HepG2 (cell line): Measurements from ENCODE around the gene RBBP8NL. TPM values are rescaled to one million over a fixed set of nuclear protein-coding genes. Genes with fewer than 3 reads are reported as not detected.

ENCODE experiments used
- ARNT ChIP-seq: fragments of 450-650 bp; IDR thresholded peaks from 2 replicates; pipeline ENCODE4 v1.6.1; 2017
- DMTF1 ChIP-seq: sonication (generic); formaldehyde crosslinking; IDR thresholded peaks from 2 replicates; pipeline ENCODE4 v1.4.0; 2020; ENCODE audit warnings: mild to moderate bottlenecking, missing genetic modification reagents
- DR1 ChIP-seq: sonication (generic); formaldehyde crosslinking; IDR thresholded peaks from 2 replicates; pipeline ENCODE4 v1.8.0; 2021; ENCODE audit warnings: mild to moderate bottlenecking, missing genetic modification reagents, inconsistent platforms
- DZIP1 ChIP-seq: sonication (generic); formaldehyde crosslinking; IDR thresholded peaks from 2 replicates; pipeline ENCODE4 v1.5.0; 2020; ENCODE audit warnings: mild to moderate bottlenecking, missing genetic modification reagents
- EP300 ChIP-seq, 3 experiments: sonication (generic) in 1 of 3; formaldehyde crosslinking in 1 of 3; IDR thresholded peaks; 2 replicates each; pipeline versions ENCODE4 v1.5.1 to v1.6.1; 2011 to 2020; ENCODE audit warnings: low read depth in 2 of 3, low read length in 2 of 3, borderline replicate concordance in 1 of 3, improper control_type of control experiment in 1 of 3, mild to moderate bottlenecking in 1 of 3, missing genetic modification reagents in 1 of 3, moderate library complexity in 1 of 3
- FIP1L1 ChIP-seq: fragments of 200-400 bp; formaldehyde crosslinking; IDR thresholded peaks from 2 replicates; pipeline ENCODE4 v1.6.1; 2018; ENCODE audit warnings: low read depth, mild to moderate bottlenecking, low read length, moderate library complexity, borderline replicate concordance; ENCODE audit not compliant: insufficient read depth
- FOXK1 ChIP-seq: sonication (generic); formaldehyde crosslinking; IDR thresholded peaks from 2 replicates; pipeline ENCODE4 v1.4.0; 2020; ENCODE audit warnings: low read depth, missing genetic modification reagents, borderline replicate concordance
- FUBP1 ChIP-seq: sonication (generic); formaldehyde crosslinking; IDR thresholded peaks from 2 replicates; pipeline ENCODE4 v1.5.1; 2020; ENCODE audit warnings: missing genetic modification reagents, mild to moderate bottlenecking, borderline replicate concordance
- GMEB2 ChIP-seq: IDR thresholded peaks from 2 replicates; pipeline ENCODE4 v1.6.1; 2016; ENCODE audit warnings: missing biosample characterization, missing genetic modification reagents, low read depth
- KAT8 ChIP-seq: IDR thresholded peaks from 2 replicates; pipeline ENCODE4 v1.6.1; 2016; ENCODE audit warnings: missing genetic modification reagents, missing compliant biosample characterization
- KDM5B ChIP-seq: sonication (generic); formaldehyde crosslinking; IDR thresholded peaks from 2 replicates; pipeline ENCODE4 v1.4.0; 2020; ENCODE audit warnings: missing genetic modification reagents, mild to moderate bottlenecking, borderline replicate concordance
- POLR2G ChIP-seq: fragments of 200-400 bp; formaldehyde crosslinking; IDR thresholded peaks from 2 replicates; pipeline ENCODE4 v1.6.1; 2018; ENCODE audit warnings: mild to moderate bottlenecking, low read depth, low read length, moderate library complexity
- THYN1 ChIP-seq: sonication (generic); formaldehyde crosslinking; IDR thresholded peaks from 2 replicates; pipeline ENCODE4 v1.8.1; 2023; ENCODE audit warnings: low read depth, mild to moderate bottlenecking, moderate library complexity, missing genetic modification reagents, borderline replicate concordance
- TRIM22 ChIP-seq: fragments of 450-650 bp; IDR thresholded peaks from 2 replicates; pipeline ENCODE4 v1.6.1; 2017
- ZNF124 ChIP-seq: sonication (generic); formaldehyde crosslinking; IDR thresholded peaks from 2 replicates; pipeline ENCODE4 v1.4.0; 2020; ENCODE audit warnings: missing genetic modification reagents
- ZNF292 ChIP-seq: sonication (generic); formaldehyde crosslinking; IDR thresholded peaks from 2 replicates; pipeline ENCODE4 v1.8.1; 2022; ENCODE audit warnings: mild to moderate bottlenecking, low read depth, missing genetic modification reagents, borderline replicate concordance
- ZNF782 ChIP-seq: sonication (generic); formaldehyde crosslinking; IDR thresholded peaks from 2 replicates; pipeline ENCODE4 v1.4.0; 2020; ENCODE audit warnings: missing genetic modification reagents, mild to moderate bottlenecking, borderline replicate concordance
- polyA plus RNA-seq, 8 experiments: library from polyadenylated mRNA; depleted of rRNA in 3 of 8; stranded (reverse) in 7 of 8; unstranded in 1 of 8; fragments of >200 nt; fragmentation: Illumina TruSeq in 4 of 8; extraction: Trizol in 4 of 8; gene quantifications; 2 replicates each; pipeline versions ENCODE4 v1.2.1 to v1.2.3, GENCODE V29; 2011 to 2016; ENCODE audit warnings: low read depth in 4 of 8, missing spikeins in 1 of 8, mixed read lengths in 1 of 8; ENCODE audit not compliant: insufficient read depth in 1 of 8
- total RNA-seq, 5 experiments: library from RNA; depleted of rRNA; stranded (reverse); fragments of >200 nt; fragmentation: Illumina TruSeq; extraction: Trizol; gene quantifications; 2 replicates each; pipeline ENCODE4 v1.2.3, GENCODE V29; 2016; ENCODE audit warnings: low read depth in 1 of 5

Gene RBBP8NL
- total and polyA plus RNA-seq, 2 of the 13 experiments (the other 11 are each of a cell fraction or from before 2014, with no cell fraction given) = 0.69 to 0.86 TPM

GRCh38 chr20:62386383-62387218 lies 40.7 kb downstream of the RBBP8NL start, which contains the start of gene RPS21 (continued):
- peak; percentile 79; the same call in 1 of the 2 replicates for TF ChIP-seq DMTF1 (CRISPR knock-in tag)
- no peak for TF ChIP-seq ARNT
- no peak for TF ChIP-seq ZNF292
- TF ChIP-seq FUBP1 = 0 out of 2 replicates have a peak, but pooled peaks have one; percentile 61
- peak; percentile 95 for TF ChIP-seq FOXK1 (CRISPR knock-in tag)
- peak; percentile 86 for TF ChIP-seq KDM5B (CRISPR knock-in tag)
- no peak for TF ChIP-seq TRIM22
- TF ChIP-seq FIP1L1 = no peak
- peak; percentile 98 for TF ChIP-seq KAT8 (CRISPR knock-in tag)
- peak; percentile 93 for TF ChIP-seq POLR2G
- peak; percentile 94 for TF ChIP-seq DR1 (CRISPR knock-in tag)
- peak; percentile 24 to 28; a peak in 1 of 4 replicates for TF ChIP-seq EP300 (IDR thresholded peaks at IDR 0.05; ENCODE audit: low read depth in 2 of 2, low read length in 2 of 2)
- TF ChIP-seq EP300 (CRISPR knock-in tag; IDR thresholded peaks at IDR 0.05; ENCODE audit: borderline replicate concordance) = peak; percentile 57; the same call in 1 of the 2 replicates
- no peak for TF ChIP-seq THYN1 (CRISPR knock-in tag)
- TF ChIP-seq ZNF782 (CRISPR knock-in tag) = peak; percentile 61
- no peak; the same call in 1 of the 2 replicates for TF ChIP-seq DZIP1 (CRISPR knock-in tag)
- no peak; the same call in 1 of the 2 replicates for TF ChIP-seq ZNF124 (CRISPR knock-in tag)
- TF ChIP-seq GMEB2 (CRISPR knock-in tag) = peak; percentile 85
